ENCODE measurements around the gene MAF. TPM values are rescaled to one million over a fixed set of nuclear protein-coding genes. Genes with fewer than 3 reads are reported as not detected.

MAF gene
- total and polyA plus RNA-seq, 2 of the 4 experiments (the other 2 are of a cell fraction), result under 0.01 to 0.02 TPM

DNA sequence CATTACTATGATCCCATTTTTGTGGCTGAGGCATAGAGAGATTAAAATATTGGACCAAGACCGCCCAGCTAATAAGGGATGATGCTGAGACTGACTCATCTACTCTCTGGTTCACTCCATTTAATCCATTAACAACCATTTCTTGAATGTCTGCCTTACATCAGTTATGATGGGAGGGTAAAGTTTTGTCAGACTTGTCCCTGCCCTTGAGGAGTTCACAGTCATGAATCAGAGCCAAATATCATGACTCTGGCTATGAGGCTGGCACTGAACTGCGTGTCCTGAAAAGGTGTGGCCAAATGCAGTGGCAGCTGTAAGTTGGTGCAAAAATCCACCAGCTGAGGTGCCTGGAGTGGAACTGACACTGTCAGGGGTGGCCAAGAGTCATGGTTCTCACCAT is 35.0 kb upstream of the MAF start:
- H2AK9ac ChIP-seq (replicated peaks; ENCODE audit: low read depth, low read length, poor library complexity), result no peak overlapping the region
- BruUV-seq (replicated peaks), result no TSS peak
- H3K36me3 ChIP-seq (ENCODE audit: control insufficient read depth, insufficient read depth, low read length), result no peaks in the 10 kb centered on the region
- H4K91ac ChIP-seq (ENCODE audit: insufficient read depth, low read depth, low read length), result no peak overlapping the region
- H2BK5ac ChIP-seq (ENCODE audit: low read depth, low read length, poor library complexity, severe bottlenecking), result no peak overlapping the region
- ChIA-PET POLR2A (ENCODE audit: unreplicated experiment) (no interaction called here), CTCF (no interaction called here)
- no peak overlapping the region for H3K14ac ChIP-seq (replicated peaks; ENCODE audit: low read depth, low read length)
- H3K23ac ChIP-seq (ENCODE audit: low read depth, low read length), result no peak overlapping the region
- H3K18ac ChIP-seq (ENCODE audit: low read depth, low read length), result no peak overlapping the region
- H3K9me1 ChIP-seq (ENCODE audit: insufficient read depth, low read length), result no peaks in the 10 kb centered on the region
- H2AK5ac ChIP-seq (ENCODE audit: low read depth, low read length), result no peak overlapping the region
- no peak overlapping the region for H2BK15ac ChIP-seq (ENCODE audit: low read depth, low read length)
- intact Hi-C loops (cut with micrococcal nuclease), result no loop called here
- WGBS, 2 experiments (ENCODE audit: extremely low coverage in 2 of 2, insufficient read length in 1 of 2), result no CpG with 5 or more reads among the region's 2 CpGs
- H3K4me1 ChIP-seq (ENCODE audit: control insufficient read depth, insufficient read depth, low read length), result no peaks in the 10 kb centered on the region
- no peaks in the 10 kb centered on the region for H3K79me1 ChIP-seq (ENCODE audit: low read depth in 1 of 2, low read length in 2 of 2)
- H3K4me3 ChIP-seq (ENCODE audit: insufficient read depth, low read depth, low read length), result no peak overlapping the region
- peaks cover 10% of the 10 kb centered on the region for H3K9me3 ChIP-seq (ENCODE audit: control insufficient read depth, insufficient read depth, low read length)
- H3K27me3 ChIP-seq (ENCODE audit: control insufficient read depth, insufficient read depth, low read length), result no peaks in the 10 kb centered on the region
- TF ChIP-seq, protein P1, sequence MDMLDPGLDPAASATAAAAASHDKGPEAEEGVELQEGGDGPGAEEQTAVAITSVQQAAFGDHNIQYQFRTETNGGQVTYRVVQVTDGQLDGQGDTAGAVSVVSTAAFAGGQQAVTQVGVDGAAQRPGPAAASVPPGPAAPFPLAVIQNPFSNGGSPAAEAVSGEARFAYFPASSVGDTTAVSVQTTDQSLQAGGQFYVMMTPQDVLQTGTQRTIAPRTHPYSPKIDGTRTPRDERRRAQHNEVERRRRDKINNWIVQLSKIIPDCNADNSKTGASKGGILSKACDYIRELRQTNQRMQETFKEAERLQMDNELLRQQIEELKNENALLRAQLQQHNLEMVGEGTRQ (IDR thresholded peaks at IDR 0.05; ENCODE audit: low read depth, low read length), result no peak
- TF ChIP-seq NFE2L2 (IDR thresholded peaks at IDR 0.05; ENCODE audit: low read depth, low read length) (no peak), CEBPB (IDR thresholded peaks at IDR 0.05; ENCODE audit: low read depth, low read length) (no peak), RFX5 (IDR thresholded peaks at IDR 0.05; ENCODE audit: low read depth, low read length) (no peak), BHLHE40 (IDR thresholded peaks at IDR 0.05; ENCODE audit: low read depth, low read length) (no peak), RCOR1 (IDR thresholded peaks at IDR 0.05; ENCODE audit: insufficient replicate concordance, low read length) (no peak), MAZ (IDR thresholded peaks at IDR 0.05; ENCODE audit: borderline replicate concordance, low read depth, low read length) (no peak), CHD1 (IDR thresholded peaks at IDR 0.05; ENCODE audit: low read depth, low read length) (no peak), MXI1 (IDR thresholded peaks at IDR 0.05; ENCODE audit: borderline replicate concordance, low read depth, low read length) (no peak), MAFK (IDR thresholded peaks at IDR 0.05; ENCODE audit: low read depth, low read length) (no peak), SMC3 (IDR thresholded peaks at IDR 0.05; ENCODE audit: low read depth, low read length) (no peak), FOS (IDR thresholded peaks at IDR 0.05; ENCODE audit: low read depth, low read length) (no peak), RAD21 (IDR thresholded peaks at IDR 0.05; ENCODE audit: low read length) (no peak), POLR2A (IDR thresholded peaks at IDR 0.05; ENCODE audit: low read depth, low read length) (no peak)
- TF ChIP-seq, protein P2, sequence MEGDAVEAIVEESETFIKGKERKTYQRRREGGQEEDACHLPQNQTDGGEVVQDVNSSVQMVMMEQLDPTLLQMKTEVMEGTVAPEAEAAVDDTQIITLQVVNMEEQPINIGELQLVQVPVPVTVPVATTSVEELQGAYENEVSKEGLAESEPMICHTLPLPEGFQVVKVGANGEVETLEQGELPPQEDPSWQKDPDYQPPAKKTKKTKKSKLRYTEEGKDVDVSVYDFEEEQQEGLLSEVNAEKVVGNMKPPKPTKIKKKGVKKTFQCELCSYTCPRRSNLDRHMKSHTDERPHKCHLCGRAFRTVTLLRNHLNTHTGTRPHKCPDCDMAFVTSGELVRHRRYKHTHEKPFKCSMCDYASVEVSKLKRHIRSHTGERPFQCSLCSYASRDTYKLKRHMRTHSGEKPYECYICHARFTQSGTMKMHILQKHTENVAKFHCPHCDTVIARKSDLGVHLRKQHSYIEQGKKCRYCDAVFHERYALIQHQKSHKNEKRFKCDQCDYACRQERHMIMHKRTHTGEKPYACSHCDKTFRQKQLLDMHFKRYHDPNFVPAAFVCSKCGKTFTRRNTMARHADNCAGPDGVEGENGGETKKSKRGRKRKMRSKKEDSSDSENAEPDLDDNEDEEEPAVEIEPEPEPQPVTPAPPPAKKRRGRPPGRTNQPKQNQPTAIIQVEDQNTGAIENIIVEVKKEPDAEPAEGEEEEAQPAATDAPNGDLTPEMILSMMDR (conservative IDR thresholded peaks at IDR 0.05; ENCODE audit: low read depth, low read length), result no peak
- TF ChIP-seq, protein P3, sequence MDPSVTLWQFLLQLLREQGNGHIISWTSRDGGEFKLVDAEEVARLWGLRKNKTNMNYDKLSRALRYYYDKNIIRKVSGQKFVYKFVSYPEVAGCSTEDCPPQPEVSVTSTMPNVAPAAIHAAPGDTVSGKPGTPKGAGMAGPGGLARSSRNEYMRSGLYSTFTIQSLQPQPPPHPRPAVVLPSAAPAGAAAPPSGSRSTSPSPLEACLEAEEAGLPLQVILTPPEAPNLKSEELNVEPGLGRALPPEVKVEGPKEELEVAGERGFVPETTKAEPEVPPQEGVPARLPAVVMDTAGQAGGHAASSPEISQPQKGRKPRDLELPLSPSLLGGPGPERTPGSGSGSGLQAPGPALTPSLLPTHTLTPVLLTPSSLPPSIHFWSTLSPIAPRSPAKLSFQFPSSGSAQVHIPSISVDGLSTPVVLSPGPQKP (IDR thresholded peaks at IDR 0.05; ENCODE audit: borderline replicate concordance, low read depth, low read length), result no peak
- H2BK20ac ChIP-seq (ENCODE audit: low read depth, low read length), result no peak overlapping the region
- H2AFZ ChIP-seq (replicated peaks; ENCODE audit: low read length, poor library complexity), result no peak overlapping the region
- no peak overlapping the region for H2BK120ac ChIP-seq (ENCODE audit: low read depth, low read length)
- dilution Hi-C loops (cut with HindIII; ENCODE audit: low sequenced_read_pairs, unreplicated experiment), result no loop called here
- DNase-seq (no peak), ATAC-seq (ENCODE audit: low read depth) (no peak)
- H4K8ac ChIP-seq (ENCODE audit: low read depth in 2 of 2, low read length in 2 of 2), result no peak overlapping the region
- no peak overlapping the region for H3K4ac ChIP-seq (ENCODE audit: low read depth, low read length)
- no peak overlapping the region for H3K56ac ChIP-seq (ENCODE audit: extremely low read depth, insufficient read depth, low read length)
- H3K4me2 ChIP-seq (ENCODE audit: low read depth, low read length), result no peak overlapping the region
- H4K20me1 ChIP-seq (ENCODE audit: insufficient read depth, low read length), result no peaks in the 10 kb centered on the region
- no peak overlapping the region for H3K27ac ChIP-seq (ENCODE audit: insufficient read depth, low read length)
- in situ Hi-C loops (cut with MboI; ENCODE audit: low sequenced_read_pairs), result no loop called here
- no peak overlapping the region for H3K9ac ChIP-seq (ENCODE audit: low read depth, low read length)
- no peak overlapping the region for H4K5ac ChIP-seq (ENCODE audit: low read depth, low read length)

All from IMR-90 (cell line).